ENCODE results near the gene CYTH3. TPM values are rescaled to one million over a fixed set of nuclear protein-coding genes. Genes with fewer than 3 reads are reported as not detected.

CYTH3 gene
- total and polyA plus RNA-seq, 2 of the 4 experiments (the other 2 are of a cell fraction) = 14.2 to 34.8 TPM

DNA sequence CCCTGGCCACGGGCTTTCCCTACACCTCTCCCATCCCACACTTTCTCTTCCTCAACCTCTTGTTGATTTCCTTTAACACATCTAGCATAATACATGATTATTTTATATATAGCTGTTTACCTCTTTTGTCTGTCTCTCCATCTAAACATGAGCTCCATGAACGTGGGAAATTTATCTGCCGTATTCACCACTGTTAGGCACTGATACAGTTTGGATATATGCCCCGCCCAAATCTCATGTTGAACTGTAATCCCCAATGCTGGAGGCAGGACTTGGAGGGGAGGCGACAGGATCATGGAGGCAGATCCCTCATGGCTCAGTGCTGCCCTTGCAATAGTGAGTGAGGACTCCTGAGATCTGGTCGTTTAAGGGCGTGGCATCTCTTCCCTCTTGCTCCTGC, 5.7 kb downstream of the CYTH3 start:
- no TSS peak for BruUV-seq (replicated peaks)

More for the DNA sequence above, 5.7 kb downstream of the CYTH3 start:
- WGBS, 2 experiments (ENCODE audit: extremely low coverage in 2 of 2, insufficient read length in 1 of 2) = 96% methylated on average over 4 of the region's 7 CpGs; no CpG with 5 or more reads in 1 of the 2 experiments
- no peak for ATAC-seq (ENCODE audit: low read depth)
- Histone ChIP-seq H2BK20ac (ENCODE audit: low read depth, low read length) (no peak overlapping the region), H3K14ac (replicated peaks; ENCODE audit: low read depth, low read length) (no peak overlapping the region), H3K4me3 (ENCODE audit: insufficient read depth, low read depth, low read length) (no peak overlapping the region), H3K9me1 (ENCODE audit: insufficient read depth, low read length) (peaks cover 10% of the 10 kb centered on the region), H3K27ac (ENCODE audit: insufficient read depth, low read length) (no peak overlapping the region), H2BK15ac (ENCODE audit: low read depth, low read length) (no peak overlapping the region), H2AK9ac (replicated peaks; ENCODE audit: low read depth, low read length, poor library complexity) (no peak overlapping the region), H3K4me1 (ENCODE audit: control insufficient read depth, insufficient read depth, low read length) (0 out of 2 replicates have a peak, but pooled peaks cover 4% of the 10 kb centered on the region), H4K8ac (ENCODE audit: low read depth in 2 of 2, low read length in 2 of 2) (no peak overlapping the region), H3K23ac (ENCODE audit: low read depth, low read length) (no peak overlapping the region), H3K4me2 (ENCODE audit: low read depth, low read length) (no peak overlapping the region), H2AFZ (replicated peaks; ENCODE audit: low read length, poor library complexity) (peak overlapping the region; percentile 15), H3K56ac (ENCODE audit: extremely low read depth, insufficient read depth, low read length) (no peak overlapping the region), H3K4ac (ENCODE audit: low read depth, low read length) (no peak overlapping the region), H4K20me1 (ENCODE audit: insufficient read depth, low read length) (peaks cover 54% of the 10 kb centered on the region; the same call in 1 of the 2 replicates), H3K9me3 (ENCODE audit: control insufficient read depth, insufficient read depth, low read length) (no peaks in the 10 kb centered on the region), H2BK120ac (ENCODE audit: low read depth, low read length) (no peak overlapping the region), H4K91ac (ENCODE audit: insufficient read depth, low read depth, low read length) (no peak overlapping the region), H2AK5ac (ENCODE audit: low read depth, low read length) (peak overlapping the region; percentile 8; the same call in 1 of the 2 replicates), H3K18ac (ENCODE audit: low read depth, low read length) (no peak overlapping the region), H2BK5ac (ENCODE audit: low read depth, low read length, poor library complexity, severe bottlenecking) (no peak overlapping the region), H4K5ac (ENCODE audit: low read depth, low read length) (no peak overlapping the region), H3K36me3 (ENCODE audit: control insufficient read depth, insufficient read depth, low read length) (0 out of 2 replicates have a peak, but pooled peaks cover 1% of the 10 kb centered on the region), H3K79me1 (ENCODE audit: low read depth in 1 of 2, low read length in 2 of 2) (peaks cover 40 to 79% of the 10 kb centered on the region in 2 experiments), H3K9ac (ENCODE audit: low read depth, low read length) (no peak overlapping the region), H3K27me3 (ENCODE audit: control insufficient read depth, insufficient read depth, low read length) (no peaks in the 10 kb centered on the region)
- POLR2A ChIA-PET (ENCODE audit: unreplicated experiment) = no interaction called here
- in situ Hi-C loops (cut with MboI; ENCODE audit: low sequenced_read_pairs) = no loop called here
- no peak for DNase-seq
- TF ChIP-seq RCOR1 (IDR thresholded peaks at IDR 0.05; ENCODE audit: insufficient replicate concordance, low read length) = no peak
- TF ChIP-seq, protein P1, sequence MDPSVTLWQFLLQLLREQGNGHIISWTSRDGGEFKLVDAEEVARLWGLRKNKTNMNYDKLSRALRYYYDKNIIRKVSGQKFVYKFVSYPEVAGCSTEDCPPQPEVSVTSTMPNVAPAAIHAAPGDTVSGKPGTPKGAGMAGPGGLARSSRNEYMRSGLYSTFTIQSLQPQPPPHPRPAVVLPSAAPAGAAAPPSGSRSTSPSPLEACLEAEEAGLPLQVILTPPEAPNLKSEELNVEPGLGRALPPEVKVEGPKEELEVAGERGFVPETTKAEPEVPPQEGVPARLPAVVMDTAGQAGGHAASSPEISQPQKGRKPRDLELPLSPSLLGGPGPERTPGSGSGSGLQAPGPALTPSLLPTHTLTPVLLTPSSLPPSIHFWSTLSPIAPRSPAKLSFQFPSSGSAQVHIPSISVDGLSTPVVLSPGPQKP (IDR thresholded peaks at IDR 0.05; ENCODE audit: borderline replicate concordance, low read depth, low read length) = no peak
- TF ChIP-seq NFE2L2 (IDR thresholded peaks at IDR 0.05; ENCODE audit: low read depth, low read length) = no peak
- no peak for TF ChIP-seq SMC3 (IDR thresholded peaks at IDR 0.05; ENCODE audit: low read depth, low read length)
- TF ChIP-seq POLR2A (IDR thresholded peaks at IDR 0.05; ENCODE audit: low read depth, low read length) = no peak
- TF ChIP-seq, protein P2, sequence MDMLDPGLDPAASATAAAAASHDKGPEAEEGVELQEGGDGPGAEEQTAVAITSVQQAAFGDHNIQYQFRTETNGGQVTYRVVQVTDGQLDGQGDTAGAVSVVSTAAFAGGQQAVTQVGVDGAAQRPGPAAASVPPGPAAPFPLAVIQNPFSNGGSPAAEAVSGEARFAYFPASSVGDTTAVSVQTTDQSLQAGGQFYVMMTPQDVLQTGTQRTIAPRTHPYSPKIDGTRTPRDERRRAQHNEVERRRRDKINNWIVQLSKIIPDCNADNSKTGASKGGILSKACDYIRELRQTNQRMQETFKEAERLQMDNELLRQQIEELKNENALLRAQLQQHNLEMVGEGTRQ (IDR thresholded peaks at IDR 0.05; ENCODE audit: low read depth, low read length) = no peak
- no peak for TF ChIP-seq MAFK (IDR thresholded peaks at IDR 0.05; ENCODE audit: low read depth, low read length)
- TF ChIP-seq MXI1 (IDR thresholded peaks at IDR 0.05; ENCODE audit: borderline replicate concordance, low read depth, low read length) = no peak
- no peak for TF ChIP-seq RFX5 (IDR thresholded peaks at IDR 0.05; ENCODE audit: low read depth, low read length)
- no peak for TF ChIP-seq BHLHE40 (IDR thresholded peaks at IDR 0.05; ENCODE audit: low read depth, low read length)
- TF ChIP-seq, protein P3, sequence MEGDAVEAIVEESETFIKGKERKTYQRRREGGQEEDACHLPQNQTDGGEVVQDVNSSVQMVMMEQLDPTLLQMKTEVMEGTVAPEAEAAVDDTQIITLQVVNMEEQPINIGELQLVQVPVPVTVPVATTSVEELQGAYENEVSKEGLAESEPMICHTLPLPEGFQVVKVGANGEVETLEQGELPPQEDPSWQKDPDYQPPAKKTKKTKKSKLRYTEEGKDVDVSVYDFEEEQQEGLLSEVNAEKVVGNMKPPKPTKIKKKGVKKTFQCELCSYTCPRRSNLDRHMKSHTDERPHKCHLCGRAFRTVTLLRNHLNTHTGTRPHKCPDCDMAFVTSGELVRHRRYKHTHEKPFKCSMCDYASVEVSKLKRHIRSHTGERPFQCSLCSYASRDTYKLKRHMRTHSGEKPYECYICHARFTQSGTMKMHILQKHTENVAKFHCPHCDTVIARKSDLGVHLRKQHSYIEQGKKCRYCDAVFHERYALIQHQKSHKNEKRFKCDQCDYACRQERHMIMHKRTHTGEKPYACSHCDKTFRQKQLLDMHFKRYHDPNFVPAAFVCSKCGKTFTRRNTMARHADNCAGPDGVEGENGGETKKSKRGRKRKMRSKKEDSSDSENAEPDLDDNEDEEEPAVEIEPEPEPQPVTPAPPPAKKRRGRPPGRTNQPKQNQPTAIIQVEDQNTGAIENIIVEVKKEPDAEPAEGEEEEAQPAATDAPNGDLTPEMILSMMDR (conservative IDR thresholded peaks at IDR 0.05; ENCODE audit: low read depth, low read length) = no peak
- no peak for TF ChIP-seq CEBPB (IDR thresholded peaks at IDR 0.05; ENCODE audit: low read depth, low read length)
- no peak for TF ChIP-seq CHD1 (IDR thresholded peaks at IDR 0.05; ENCODE audit: low read depth, low read length)
- no peak for TF ChIP-seq MAZ (IDR thresholded peaks at IDR 0.05; ENCODE audit: borderline replicate concordance, low read depth, low read length)
- no peak for TF ChIP-seq FOS (IDR thresholded peaks at IDR 0.05; ENCODE audit: low read depth, low read length)
- TF ChIP-seq RAD21 (IDR thresholded peaks at IDR 0.05; ENCODE audit: low read length) = no peak
- CTCF ChIA-PET = interaction anchor here (0.9 kb wide), 1 partner anchor 21 kb away, joined by 3 read pairs; no protein-coding TSS in a partner anchor
- dilution Hi-C loops (cut with HindIII; ENCODE audit: low sequenced_read_pairs, unreplicated experiment) = no loop called here
- intact Hi-C loops (cut with micrococcal nuclease) = no loop called here
